ENCODE results near the gene PCSK6.
A peak's percentile ranks its signal among the peaks of the same experiment; 100 is the strongest.

PCSK6 gene

DNA sequence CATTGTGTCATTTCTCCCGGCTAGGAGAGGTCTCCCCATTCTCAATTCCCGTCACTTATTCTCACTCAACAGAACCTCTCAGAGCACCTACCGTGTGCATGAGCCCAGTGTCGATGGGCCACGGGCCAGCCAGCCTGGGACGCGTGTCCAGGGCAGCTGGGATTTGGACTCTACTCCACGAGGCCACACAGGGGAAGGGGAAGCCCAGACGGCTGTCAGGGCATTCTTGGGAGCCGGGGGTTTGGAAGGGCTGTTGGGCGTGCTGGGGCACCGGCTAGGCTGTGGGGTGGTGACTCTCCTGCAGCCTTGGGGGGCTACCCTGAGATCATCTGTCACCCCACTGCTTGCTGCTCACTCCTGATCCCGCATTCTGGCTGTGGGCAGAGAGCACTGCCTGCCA is 41.7 kb upstream of the PCSK6 start:
- no peak for DNase-seq
- TF ChIP-seq, protein P1, sequence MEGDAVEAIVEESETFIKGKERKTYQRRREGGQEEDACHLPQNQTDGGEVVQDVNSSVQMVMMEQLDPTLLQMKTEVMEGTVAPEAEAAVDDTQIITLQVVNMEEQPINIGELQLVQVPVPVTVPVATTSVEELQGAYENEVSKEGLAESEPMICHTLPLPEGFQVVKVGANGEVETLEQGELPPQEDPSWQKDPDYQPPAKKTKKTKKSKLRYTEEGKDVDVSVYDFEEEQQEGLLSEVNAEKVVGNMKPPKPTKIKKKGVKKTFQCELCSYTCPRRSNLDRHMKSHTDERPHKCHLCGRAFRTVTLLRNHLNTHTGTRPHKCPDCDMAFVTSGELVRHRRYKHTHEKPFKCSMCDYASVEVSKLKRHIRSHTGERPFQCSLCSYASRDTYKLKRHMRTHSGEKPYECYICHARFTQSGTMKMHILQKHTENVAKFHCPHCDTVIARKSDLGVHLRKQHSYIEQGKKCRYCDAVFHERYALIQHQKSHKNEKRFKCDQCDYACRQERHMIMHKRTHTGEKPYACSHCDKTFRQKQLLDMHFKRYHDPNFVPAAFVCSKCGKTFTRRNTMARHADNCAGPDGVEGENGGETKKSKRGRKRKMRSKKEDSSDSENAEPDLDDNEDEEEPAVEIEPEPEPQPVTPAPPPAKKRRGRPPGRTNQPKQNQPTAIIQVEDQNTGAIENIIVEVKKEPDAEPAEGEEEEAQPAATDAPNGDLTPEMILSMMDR (IDR thresholded peaks at IDR 0.05), result no peak
- no peaks in the 10 kb centered on the region for H3K27me3 ChIP-seq
- intact Hi-C loops (cut with DNase I; ENCODE audit: low total_unique reads), result no loop called here
- H3K4me1 ChIP-seq, result no peaks in the 10 kb centered on the region
- no peak overlapping the region for H3K4me3 ChIP-seq
- H3K36me3 ChIP-seq, result no peaks in the 10 kb centered on the region
- H3K27ac ChIP-seq, result no peak overlapping the region
- H3K9me3 ChIP-seq, result no peaks in the 10 kb centered on the region

DNA sequence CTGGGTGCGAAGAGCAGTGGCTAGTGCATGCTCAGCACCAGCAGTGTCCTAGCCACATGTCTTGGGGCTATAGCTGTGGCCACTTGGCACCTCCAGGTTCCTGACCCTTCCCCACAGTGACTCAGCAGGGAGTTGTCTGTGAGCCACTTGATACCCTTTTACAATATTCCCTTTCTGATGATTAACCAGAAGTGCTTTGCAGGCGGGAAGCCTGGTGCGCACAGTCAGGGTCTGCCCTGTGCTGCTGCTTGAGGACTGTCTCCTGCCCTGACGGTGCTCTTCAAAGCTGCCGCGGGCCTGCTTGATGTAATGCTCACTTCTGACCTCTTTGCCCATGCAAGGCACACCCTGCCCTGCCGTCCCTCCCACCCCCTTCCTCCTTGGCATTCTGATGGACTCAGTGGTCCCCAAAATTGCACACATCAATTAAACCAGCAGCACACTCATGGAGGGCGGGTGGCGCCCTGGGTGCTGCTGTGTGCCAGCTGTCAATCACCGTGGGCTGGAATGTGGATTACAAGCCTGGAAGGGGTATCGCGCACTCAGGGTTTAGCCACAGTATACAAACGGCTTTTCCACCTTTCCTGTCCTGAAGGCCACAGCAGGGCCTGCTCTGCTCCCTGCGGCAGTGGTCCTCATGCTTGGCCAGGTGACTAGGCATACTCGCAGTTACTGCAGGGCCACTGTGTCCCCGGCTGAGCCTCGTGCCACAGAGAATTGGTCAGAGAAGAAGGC is 40.9 kb upstream of the PCSK6 start:
- H3K4me1 ChIP-seq, result no peaks in the 10 kb centered on the region
- H3K27ac ChIP-seq, result no peak overlapping the region
- no peaks in the 10 kb centered on the region for H3K27me3 ChIP-seq
- H3K4me3 ChIP-seq, result no peak overlapping the region
- TF ChIP-seq, protein P1 (IDR thresholded peaks at IDR 0.05), result no peak
- intact Hi-C loops (cut with DNase I; ENCODE audit: low total_unique reads), result no loop called here
- H3K36me3 ChIP-seq, result no peaks in the 10 kb centered on the region
- no peak for DNase-seq
- no peaks in the 10 kb centered on the region for H3K9me3 ChIP-seq

DNA sequence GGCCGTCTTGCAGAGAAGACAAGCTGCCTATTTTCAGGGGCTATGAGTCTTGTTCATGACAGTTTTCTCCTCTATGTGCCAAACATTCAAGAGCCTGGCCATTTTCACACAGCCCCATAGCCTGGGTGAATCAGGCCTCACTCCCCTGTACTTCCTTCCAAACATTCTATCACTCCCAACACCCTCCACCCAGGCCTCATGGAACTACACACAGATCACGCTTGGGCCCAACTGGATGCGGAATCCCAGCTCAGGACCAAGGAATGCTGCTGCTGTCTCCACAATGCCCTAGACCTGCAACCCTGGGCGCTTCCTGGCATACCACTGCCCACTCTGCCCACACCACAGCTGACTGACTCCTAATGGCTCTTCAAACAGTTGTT is 39.4 kb upstream of the PCSK6 start:
- Histone ChIP-seq H3K36me3 (no peaks in the 10 kb centered on the region), H3K27me3 (no peaks in the 10 kb centered on the region), H3K27ac (no peak overlapping the region), H3K4me1 (no peaks in the 10 kb centered on the region), H3K9me3 (no peaks in the 10 kb centered on the region), H3K4me3 (no peak overlapping the region)
- intact Hi-C loops (cut with DNase I; ENCODE audit: low total_unique reads), result no loop called here
- no peak for DNase-seq
- TF ChIP-seq, protein P1 (IDR thresholded peaks at IDR 0.05), result no peak

DNA sequence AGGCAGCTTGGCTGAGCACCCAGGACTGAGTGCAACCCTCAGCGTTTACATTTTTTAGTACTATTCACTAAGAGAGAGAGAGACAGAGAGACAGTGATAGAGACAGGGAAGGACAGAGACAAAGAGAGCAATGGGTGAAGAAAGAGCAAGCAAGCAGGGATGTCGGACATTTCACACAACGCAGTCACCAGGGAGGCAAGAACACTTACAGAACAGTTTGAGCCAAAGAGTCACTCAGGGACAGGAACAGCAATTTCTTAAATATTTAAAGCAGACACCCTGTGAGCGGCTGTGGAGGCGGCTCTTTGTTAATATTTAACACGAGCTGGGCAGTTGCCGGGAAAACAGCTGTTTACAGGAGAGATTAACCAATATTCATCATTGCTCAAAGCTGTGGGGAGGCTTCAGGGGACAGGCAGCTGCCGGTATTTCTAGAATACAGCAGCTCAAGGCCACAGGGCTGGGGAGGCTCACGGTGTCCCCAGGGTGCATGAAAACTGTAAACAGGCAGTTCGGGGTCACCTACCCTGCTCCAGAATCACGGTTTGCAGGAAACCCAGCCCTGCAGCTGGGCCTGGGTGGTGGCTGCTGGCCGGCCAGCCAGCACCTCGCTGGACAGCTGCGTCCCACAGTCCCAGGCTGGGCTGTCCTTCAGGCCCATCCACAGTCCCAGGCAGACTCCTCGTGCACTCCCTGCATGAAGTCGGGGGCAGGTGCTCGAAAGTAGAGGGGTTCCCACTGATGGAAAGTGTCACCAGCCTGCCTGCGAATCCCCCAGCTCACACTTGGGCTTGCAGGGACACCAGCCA is 38.8 kb upstream of the PCSK6 start:
- Histone ChIP-seq H3K4me3 (no peak overlapping the region), H3K4me1 (no peaks in the 10 kb centered on the region), H3K27me3 (peaks cover 0 to 3% of the 10 kb centered on the region in 2 donors), H3K27ac (no peak overlapping the region), H3K9me3 (no peaks in the 10 kb centered on the region), H3K36me3 (no peaks in the 10 kb centered on the region)
- TF ChIP-seq, protein P1 (IDR thresholded peaks at IDR 0.05), result no peak
- peak in 1 of 2 donors; percentile 35 for DNase-seq
- intact Hi-C loops (cut with DNase I; ENCODE audit: low total_unique reads), result no loop called here

DNA sequence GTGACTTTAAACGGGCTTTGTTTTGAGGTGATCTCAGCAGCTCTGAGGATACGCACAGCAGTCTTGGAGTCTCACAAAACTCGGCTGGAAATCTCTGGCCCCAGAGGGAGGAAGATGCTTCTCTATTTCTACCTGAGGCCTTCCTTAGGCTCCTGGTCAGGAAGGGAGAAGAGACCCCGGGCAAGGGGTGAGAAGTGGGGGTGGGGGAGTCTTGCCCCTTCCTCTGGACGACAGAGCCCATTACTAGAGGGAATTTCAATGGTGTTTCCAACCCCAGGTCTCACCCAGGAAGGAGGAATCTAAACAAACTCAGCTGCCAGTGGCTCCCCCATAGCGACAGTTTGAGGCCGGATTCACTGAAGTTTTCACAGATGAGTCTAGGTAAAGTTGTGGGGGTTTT is 37.4 kb upstream of the PCSK6 start:
- no peak for DNase-seq
- peaks cover 0 to 3% (median 0%) of the 10 kb centered on the region in 3 donors for H3K9me3 ChIP-seq
- H3K27me3 ChIP-seq, result peaks cover 0 to 13% of the 10 kb centered on the region in 2 donors
- intact Hi-C loops (cut with DNase I; ENCODE audit: low total_unique reads), result no loop called here
- H3K27ac ChIP-seq, result no peak overlapping the region
- H3K4me3 ChIP-seq, result no peak overlapping the region
- no peaks in the 10 kb centered on the region for H3K4me1 ChIP-seq
- H3K36me3 ChIP-seq, result no peaks in the 10 kb centered on the region
- TF ChIP-seq, protein P1 (IDR thresholded peaks at IDR 0.05), result no peak
